Vagina (tissue), 2 donors: ENCODE measurements around the gene SUMO3. TPM values are rescaled to one million over a fixed set of nuclear protein-coding genes. Genes with fewer than 3 reads are reported as not detected.

Experiments used
- DNase-seq, 2 donors: peaks; one replicate each; pipeline ENCODE4 v3.0.0-alpha.2; 2017; ENCODE audit errors: extremely low spot score in 2 of 2
- H3K27ac ChIP-seq: fragments of 200-600 bp; sonication (generic); one replicate; pipeline ENCODE4 v1.5.1; 2019
- H3K27me3 ChIP-seq: fragments of 200-600 bp; sonication (generic); one replicate; pipeline ENCODE4 v1.5.1; 2019
- H3K36me3 ChIP-seq, 2 donors: fragments of 200-600 bp; sonication (generic); one replicate each; pipeline ENCODE4 v1.5.1; 2017 to 2019
- H3K4me1 ChIP-seq: fragments of 200-600 bp; sonication (generic); one replicate; pipeline ENCODE4 v1.5.1; 2019
- H3K4me3 ChIP-seq, 2 donors: fragments of 200-600 bp; sonication (generic); 1 replicate in 1 of 2; 2 replicates in 1 of 2; pipeline ENCODE4 v1.5.1; 2016 to 2019
- H3K9me3 ChIP-seq: fragments of 200-600 bp; sonication (generic); one replicate; pipeline ENCODE4 v1.5.1; 2019
- CTCF ChIP-seq, 3 experiments: fragments of 450-650 bp in 2 of 3; fragments of 200-600 bp in 1 of 3; sonication (generic) in 1 of 3; IDR thresholded peaks; one replicate each; pipeline ENCODE4 v1.5.1; 2017 to 2019; ENCODE audit warnings: antibody characterized with exemption in 3 of 3, mild to moderate bottlenecking in 2 of 3, moderate library complexity in 2 of 3
- POLR2A ChIP-seq, 2 donors: fragments of 450-650 bp; IDR thresholded peaks; one replicate each; pipeline ENCODE4 v1.6.1; 2017; ENCODE audit warnings: antibody characterized with exemption in 2 of 2, mild to moderate bottlenecking in 2 of 2, moderate library complexity in 2 of 2
- POLR2AphosphoS5 ChIP-seq, 2 donors: sonication (generic); formaldehyde crosslinking; IDR thresholded peaks; one replicate each; pipeline ENCODE4 v1.9.0; 2017; ENCODE audit warnings: antibody characterized with exemption in 2 of 2, mild to moderate bottlenecking in 2 of 2, low read depth in 1 of 2; ENCODE audit not compliant: insufficient read depth in 1 of 2
- intact Hi-C: fragments of 100-400 bp; cut with DNase I; formaldehyde crosslinking; loops from one replicate; pipeline ENCODE4 v1.15.1; 2023
- total RNA-seq: library from RNA; depleted of rRNA; stranded (reverse); fragments of >200 nt; gene quantifications from one replicate; pipeline ENCODE4 v1.2.3, GENCODE V29; 2016

The SUMO3 gene
- total RNA-seq, 1 donor from 2014 or later, result 70.0 TPM

DNA sequence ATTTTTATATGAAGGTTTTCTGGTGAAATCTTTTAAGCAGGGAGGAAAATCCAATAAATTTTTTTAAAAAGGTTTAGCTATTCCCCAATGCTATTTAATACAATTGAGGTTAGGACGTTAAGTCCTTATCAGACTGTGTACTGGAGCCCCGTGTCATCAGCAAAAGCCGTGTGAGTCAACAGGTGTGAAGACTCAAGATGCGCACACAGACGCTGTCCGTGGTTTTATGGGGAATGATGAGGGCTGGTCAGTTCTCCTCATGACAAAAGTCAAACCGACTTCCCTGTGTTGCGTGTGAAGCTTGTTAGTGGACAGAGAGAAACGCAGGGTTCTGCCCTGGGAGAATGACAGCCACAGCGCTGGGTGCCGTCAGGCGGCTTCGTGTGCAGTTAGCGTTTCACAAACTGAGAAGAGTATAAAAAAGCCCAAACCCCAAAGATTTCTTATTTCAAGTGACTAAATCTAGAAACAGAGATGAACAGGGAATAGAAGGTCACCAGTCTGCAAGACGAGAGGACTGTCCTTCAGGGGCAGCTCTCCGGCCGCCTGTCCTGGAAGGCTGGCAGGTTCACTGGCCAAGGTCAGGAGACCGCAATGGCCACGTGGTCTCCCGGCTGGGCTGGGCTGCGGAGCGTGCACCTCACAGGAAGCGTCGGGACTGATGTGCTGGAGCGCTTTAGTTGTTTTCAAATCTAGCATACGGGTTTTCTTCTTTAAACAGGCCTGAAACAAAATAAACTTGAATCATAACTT, 33.2 kb upstream of the SUMO3 start:
- Histone ChIP-seq H3K27ac (no peak overlapping the region), H3K9me3 (no peaks in the 10 kb centered on the region), H3K4me3 (no peak overlapping the region), H3K4me1 (peaks cover 13% of the 10 kb centered on the region), H3K36me3 (peaks cover 0 to 56% of the 10 kb centered on the region in 2 donors), H3K27me3 (no peaks in the 10 kb centered on the region)
- no peak for TF ChIP-seq POLR2A (IDR thresholded peaks at IDR 0.05)
- no peak for TF ChIP-seq POLR2AphosphoS5 (IDR thresholded peaks at IDR 0.05; ENCODE audit: insufficient read depth in 1 of 2, low read depth in 1 of 2)
- TF ChIP-seq CTCF (IDR thresholded peaks at IDR 0.05), result no peak
- DNase-seq, result no peak
- intact Hi-C loops, result no loop called here

DNA sequence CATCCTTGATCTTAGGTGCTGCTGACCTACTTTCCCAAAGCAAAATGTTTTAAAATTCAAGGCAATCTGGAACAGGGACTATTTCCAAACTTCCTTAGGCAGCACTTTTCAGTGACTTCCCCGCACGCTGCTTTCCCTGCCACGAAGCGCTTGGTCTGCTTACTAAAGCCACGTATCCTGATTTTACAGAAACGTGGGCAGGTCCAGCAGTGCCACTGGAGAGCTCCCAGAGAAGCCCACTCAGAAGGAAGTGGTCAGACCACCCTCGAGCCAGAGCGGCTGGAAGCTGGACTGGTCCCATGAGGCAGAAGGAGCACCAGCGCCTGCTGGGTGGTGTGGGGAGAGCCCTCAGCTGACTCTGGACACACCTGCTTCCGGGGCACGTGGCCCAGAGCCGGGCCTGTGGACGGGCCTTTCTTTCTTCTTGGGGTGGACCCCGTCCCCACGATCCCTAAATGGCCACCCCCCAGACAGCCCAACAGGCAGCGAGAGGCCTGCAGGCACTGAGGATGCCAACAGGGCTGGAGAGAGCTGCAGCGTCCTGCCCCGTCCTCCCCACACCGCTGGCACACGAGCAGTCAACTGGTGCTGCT, 32.4 kb upstream of the SUMO3 start:
- H3K4me3 ChIP-seq, result no peak overlapping the region
- intact Hi-C loops, result no loop called here
- no peaks in the 10 kb centered on the region for H3K9me3 ChIP-seq
- peaks cover 0 to 49% of the 10 kb centered on the region in 2 donors for H3K36me3 ChIP-seq
- TF ChIP-seq POLR2AphosphoS5 (IDR thresholded peaks at IDR 0.05; ENCODE audit: insufficient read depth in 1 of 2, low read depth in 1 of 2), result no peak
- no peak for TF ChIP-seq CTCF (IDR thresholded peaks at IDR 0.05)
- TF ChIP-seq POLR2A (IDR thresholded peaks at IDR 0.05), result no peak
- no peak for DNase-seq
- peaks cover 20% of the 10 kb centered on the region for H3K4me1 ChIP-seq
- no peak overlapping the region for H3K27ac ChIP-seq
- no peaks in the 10 kb centered on the region for H3K27me3 ChIP-seq

DNA sequence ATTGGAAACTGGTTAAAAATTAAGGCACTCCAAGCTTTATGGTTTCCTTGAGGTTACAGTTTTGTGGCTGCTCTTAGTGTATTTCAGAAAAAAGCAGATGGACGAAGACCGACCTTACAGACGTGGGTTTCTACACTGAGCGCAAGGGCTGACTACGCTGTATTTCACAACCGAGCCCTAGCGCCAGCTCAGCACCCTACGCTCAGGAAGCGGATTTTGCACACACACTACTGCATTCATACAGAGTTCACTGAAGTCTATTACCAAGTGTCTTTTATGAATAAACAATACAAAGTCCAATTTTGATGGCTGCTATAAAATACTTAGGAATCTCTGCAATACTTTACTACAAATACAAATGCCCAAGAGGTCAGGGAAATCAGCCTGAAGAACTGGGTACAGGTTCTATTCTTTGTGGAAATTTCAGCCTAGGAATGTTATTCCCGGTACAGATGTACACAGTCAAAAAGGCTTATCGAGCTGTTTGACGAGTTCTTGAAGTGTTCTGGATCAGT, 31.8 kb upstream of the SUMO3 start:
- no peak overlapping the region for H3K27ac ChIP-seq
- DNase-seq, result no peak
- H3K9me3 ChIP-seq, result no peaks in the 10 kb centered on the region
- intact Hi-C loops, result no loop called here
- H3K36me3 ChIP-seq, result peaks cover 0 to 42% of the 10 kb centered on the region in 2 donors
- TF ChIP-seq POLR2AphosphoS5 (IDR thresholded peaks at IDR 0.05; ENCODE audit: insufficient read depth in 1 of 2, low read depth in 1 of 2) (no peak), POLR2A (IDR thresholded peaks at IDR 0.05) (no peak), CTCF (IDR thresholded peaks at IDR 0.05) (no peak)
- H3K4me3 ChIP-seq, result no peak overlapping the region
- peaks cover 22% of the 10 kb centered on the region for H3K4me1 ChIP-seq
- H3K27me3 ChIP-seq, result no peaks in the 10 kb centered on the region

- intact Hi-C loops, result no loop called here
- Histone ChIP-seq H3K9me3 (no peaks in the 10 kb centered on the region), H3K4me1 (peaks cover 22% of the 10 kb centered on the region), H3K36me3 (peaks cover 0 to 35% of the 10 kb centered on the region in 2 donors), H3K27me3 (no peaks in the 10 kb centered on the region), H3K4me3 (no peak overlapping the region), H3K27ac (no peak overlapping the region)
- DNase-seq, result no peak
- TF ChIP-seq POLR2AphosphoS5 (IDR thresholded peaks at IDR 0.05; ENCODE audit: insufficient read depth in 1 of 2, low read depth in 1 of 2) (no peak), POLR2A (IDR thresholded peaks at IDR 0.05) (no peak), CTCF (IDR thresholded peaks at IDR 0.05) (no peak)
Observed at GRCh38 chr21:44848821-44849521, 31.1 kb upstream of the SUMO3 start.
